ENCODE data around the gene ATP9A.

The ATP9A gene

GRCh38 chr20:51720854-51721253 lies 47.3 kb downstream of the ATP9A start:
- no peak for DNase-seq

- DNase-seq = no peak
Measured at GRCh38 chr20:51720384-51720783, 47.8 kb downstream of the ATP9A start.

- DNase-seq = no peak
Measured at GRCh38 chr20:51715856-51716185, 52.4 kb downstream of the ATP9A start.

GRCh38 chr20:51715163-51715855 lies 52.9 kb downstream of the ATP9A start:
- no peak for DNase-seq

GRCh38 chr20:51713213-51713598 lies 55.0 kb downstream of the ATP9A start:
- no peak for DNase-seq

GRCh38 chr20:51712501-51713212 lies 55.5 kb downstream of the ATP9A start:
- DNase-seq = no peak

GRCh38 chr20:51711426-51711825 lies 56.8 kb downstream of the ATP9A start:
- DNase-seq = no peak

GRCh38 chr20:51710361-51710894 lies 57.8 kb downstream of the ATP9A start:
- DNase-seq = no peak

GRCh38 chr20:51705400-51705799 lies 62.8 kb downstream of the ATP9A start:
- DNase-seq = no peak

- DNase-seq = no peak
Measured at GRCh38 chr20:51703400-51704287, 64.5 kb downstream of the ATP9A start.

- no peak for DNase-seq
Measured at GRCh38 chr20:51702556-51702955, 65.6 kb downstream of the ATP9A start.

GRCh38 chr20:51700809-51701285 lies 67.3 kb downstream of the ATP9A start:
- no peak for DNase-seq

GRCh38 chr20:51698252-51698651 lies 69.9 kb downstream of the ATP9A start:
- no peak for DNase-seq

GRCh38 chr20:51697096-51697826 lies 70.9 kb downstream of the ATP9A start:
- DNase-seq = no peak

GRCh38 chr20:51696304-51697071 lies 71.7 kb downstream of the ATP9A start:
- no peak for DNase-seq

GRCh38 chr20:51695574-51696303 lies 72.5 kb downstream of the ATP9A start:
- DNase-seq = peak; percentile 22

GRCh38 chr20:51692806-51693400 lies 75.3 kb downstream of the ATP9A start:
- no peak for DNase-seq

GRCh38 chr20:51691703-51692102 lies 76.5 kb downstream of the ATP9A start:
- DNase-seq = no peak

- no peak for DNase-seq
Measured at GRCh38 chr20:51688600-51689244, 79.5 kb downstream of the ATP9A start.

- DNase-seq = no peak
Measured at GRCh38 chr20:51687630-51688029, 80.6 kb downstream of the ATP9A start.
